HepG2 (cell line): Measurements from ENCODE around the gene TM2D3. TPM values are rescaled to one million over a fixed set of nuclear protein-coding genes. Genes with fewer than 3 reads are reported as not detected.

ENCODE experiments used
- GRHL1 ChIP-seq: sonication (generic); formaldehyde crosslinking; conservative IDR thresholded peaks from 2 replicates; pipeline ENCODE4 v1.8.0; 2022; ENCODE audit warnings: missing genetic modification reagents
- HOXA5 ChIP-seq: sonication (generic); formaldehyde crosslinking; IDR thresholded peaks from 2 replicates; pipeline ENCODE4 v1.4.0; 2020; ENCODE audit warnings: missing genetic modification reagents
- JUNB ChIP-seq: sonication (generic); formaldehyde crosslinking; IDR thresholded peaks from 2 replicates; pipeline ENCODE4 v1.8.0; 2022; ENCODE audit warnings: missing genetic modification reagents, mild to moderate bottlenecking, borderline replicate concordance
- MXI1 ChIP-seq: IDR thresholded peaks from 3 replicates; pipeline ENCODE4 v1.6.1; 2012; ENCODE audit warnings: low read depth, low read length, inconsistent platforms, borderline replicate concordance
- NFIB ChIP-seq: sonication (generic); formaldehyde crosslinking; IDR thresholded peaks from 2 replicates; pipeline ENCODE4 v1.9.0; 2021; ENCODE audit warnings: missing genetic modification reagents, mild to moderate bottlenecking, borderline replicate concordance
- NR0B2 ChIP-seq: sonication (generic); formaldehyde crosslinking; IDR thresholded peaks from 2 replicates; pipeline ENCODE4 v1.4.0; 2020; ENCODE audit warnings: mild to moderate bottlenecking, missing genetic modification reagents
- RAD21 ChIP-seq: fragments of 450-650 bp; formaldehyde crosslinking; IDR thresholded peaks from 2 replicates; pipeline ENCODE4 v1.5.0; 2020; ENCODE audit warnings: mild to moderate bottlenecking
- THAP9 ChIP-seq: sonication (generic); formaldehyde crosslinking; IDR thresholded peaks from 2 replicates; pipeline ENCODE4; 2020; ENCODE audit warnings: missing genetic modification reagents, mild to moderate bottlenecking, borderline replicate concordance
- ZNF383 ChIP-seq: sonication (generic); formaldehyde crosslinking; IDR thresholded peaks from 2 replicates; pipeline ENCODE4 v1.4.0; 2020; ENCODE audit warnings: missing genetic modification reagents, mild to moderate bottlenecking, borderline replicate concordance
- ZNF570 ChIP-seq: sonication (generic); formaldehyde crosslinking; IDR thresholded peaks from 2 replicates; pipeline ENCODE4 v1.4.0; 2020; ENCODE audit warnings: mild to moderate bottlenecking, missing genetic modification reagents, borderline replicate concordance
- ZSCAN29 ChIP-seq: sonication (generic); formaldehyde crosslinking; conservative IDR thresholded peaks from 2 replicates; pipeline ENCODE4 v1.4.0; 2020; ENCODE audit warnings: mild to moderate bottlenecking, missing genetic modification reagents
- polyA plus RNA-seq, 8 experiments: library from polyadenylated mRNA; depleted of rRNA in 3 of 8; stranded (reverse) in 7 of 8; unstranded in 1 of 8; fragments of >200 nt; fragmentation: Illumina TruSeq in 4 of 8; extraction: Trizol in 4 of 8; gene quantifications; 2 replicates each; pipeline versions ENCODE4 v1.2.1 to v1.2.3, GENCODE V29; 2011 to 2016; ENCODE audit warnings: low read depth in 4 of 8, missing spikeins in 1 of 8, mixed read lengths in 1 of 8; ENCODE audit not compliant: insufficient read depth in 1 of 8
- total RNA-seq, 5 experiments: library from RNA; depleted of rRNA; stranded (reverse); fragments of >200 nt; fragmentation: Illumina TruSeq; extraction: Trizol; gene quantifications; 2 replicates each; pipeline ENCODE4 v1.2.3, GENCODE V29; 2016; ENCODE audit warnings: low read depth in 1 of 5
- TF ChIP-seq, protein P1 (sequence below): sonication (generic); formaldehyde crosslinking; IDR thresholded peaks from 2 replicates; pipeline ENCODE4 v1.4.0; 2020; ENCODE audit warnings: missing genetic modification reagents
- TF ChIP-seq, protein P2 (sequence below): sonication (generic); formaldehyde crosslinking; IDR thresholded peaks from 2 replicates; pipeline ENCODE4 v1.9.0; 2021; ENCODE audit warnings: missing genetic modification reagents, mild to moderate bottlenecking, borderline replicate concordance
- TF ChIP-seq, protein P3 (sequence below): IDR thresholded peaks from 2 replicates; pipeline ENCODE4 v1.6.1; 2016

TM2D3 gene
- total and polyA plus RNA-seq, 2 of the 13 experiments (the other 11 are each of a cell fraction or from before 2014, with no cell fraction given): 31.1 to 72.7 TPM

DNA sequence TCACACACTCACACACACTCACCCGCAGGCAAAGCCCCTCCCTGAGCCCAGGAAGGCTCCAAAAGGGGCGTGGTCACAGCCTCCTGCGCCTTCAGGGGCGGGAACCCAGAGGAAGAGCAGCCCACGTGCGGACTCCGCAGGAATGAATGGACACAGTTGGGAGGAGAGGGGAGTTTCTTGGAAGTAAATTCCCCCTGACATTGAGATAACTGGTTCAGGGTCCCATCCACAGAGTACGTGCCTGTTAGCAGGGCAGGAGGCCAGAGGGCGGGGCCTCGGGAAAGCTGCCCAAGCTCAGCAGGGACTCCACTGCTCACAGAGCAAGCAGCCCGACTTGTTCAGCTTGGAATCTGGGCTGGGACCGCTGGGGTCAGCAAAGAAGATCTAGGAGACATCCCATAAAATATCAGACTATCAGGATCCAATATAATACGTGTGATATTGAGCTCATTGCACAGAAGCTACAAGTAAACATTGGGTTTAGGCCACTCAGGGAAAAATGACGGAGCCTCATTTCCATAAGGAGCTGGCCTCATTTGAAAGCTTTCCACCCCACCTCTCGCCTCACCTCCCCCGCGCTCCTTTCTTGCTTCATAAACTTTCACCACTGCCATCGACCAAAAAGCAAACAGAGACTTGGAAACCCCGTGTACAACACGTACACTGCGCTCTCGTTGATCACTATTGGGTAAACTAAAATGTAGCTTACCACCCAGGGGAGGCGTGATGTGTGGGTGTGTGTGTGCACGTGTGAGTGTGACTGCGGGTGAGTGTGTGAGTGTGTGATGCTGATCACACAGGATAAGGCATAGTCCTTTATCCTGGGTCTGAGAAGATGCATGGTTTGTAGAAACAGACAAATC, 36.0 kb downstream of the TM2D3 start (continued):
- TF ChIP-seq, protein P1, sequence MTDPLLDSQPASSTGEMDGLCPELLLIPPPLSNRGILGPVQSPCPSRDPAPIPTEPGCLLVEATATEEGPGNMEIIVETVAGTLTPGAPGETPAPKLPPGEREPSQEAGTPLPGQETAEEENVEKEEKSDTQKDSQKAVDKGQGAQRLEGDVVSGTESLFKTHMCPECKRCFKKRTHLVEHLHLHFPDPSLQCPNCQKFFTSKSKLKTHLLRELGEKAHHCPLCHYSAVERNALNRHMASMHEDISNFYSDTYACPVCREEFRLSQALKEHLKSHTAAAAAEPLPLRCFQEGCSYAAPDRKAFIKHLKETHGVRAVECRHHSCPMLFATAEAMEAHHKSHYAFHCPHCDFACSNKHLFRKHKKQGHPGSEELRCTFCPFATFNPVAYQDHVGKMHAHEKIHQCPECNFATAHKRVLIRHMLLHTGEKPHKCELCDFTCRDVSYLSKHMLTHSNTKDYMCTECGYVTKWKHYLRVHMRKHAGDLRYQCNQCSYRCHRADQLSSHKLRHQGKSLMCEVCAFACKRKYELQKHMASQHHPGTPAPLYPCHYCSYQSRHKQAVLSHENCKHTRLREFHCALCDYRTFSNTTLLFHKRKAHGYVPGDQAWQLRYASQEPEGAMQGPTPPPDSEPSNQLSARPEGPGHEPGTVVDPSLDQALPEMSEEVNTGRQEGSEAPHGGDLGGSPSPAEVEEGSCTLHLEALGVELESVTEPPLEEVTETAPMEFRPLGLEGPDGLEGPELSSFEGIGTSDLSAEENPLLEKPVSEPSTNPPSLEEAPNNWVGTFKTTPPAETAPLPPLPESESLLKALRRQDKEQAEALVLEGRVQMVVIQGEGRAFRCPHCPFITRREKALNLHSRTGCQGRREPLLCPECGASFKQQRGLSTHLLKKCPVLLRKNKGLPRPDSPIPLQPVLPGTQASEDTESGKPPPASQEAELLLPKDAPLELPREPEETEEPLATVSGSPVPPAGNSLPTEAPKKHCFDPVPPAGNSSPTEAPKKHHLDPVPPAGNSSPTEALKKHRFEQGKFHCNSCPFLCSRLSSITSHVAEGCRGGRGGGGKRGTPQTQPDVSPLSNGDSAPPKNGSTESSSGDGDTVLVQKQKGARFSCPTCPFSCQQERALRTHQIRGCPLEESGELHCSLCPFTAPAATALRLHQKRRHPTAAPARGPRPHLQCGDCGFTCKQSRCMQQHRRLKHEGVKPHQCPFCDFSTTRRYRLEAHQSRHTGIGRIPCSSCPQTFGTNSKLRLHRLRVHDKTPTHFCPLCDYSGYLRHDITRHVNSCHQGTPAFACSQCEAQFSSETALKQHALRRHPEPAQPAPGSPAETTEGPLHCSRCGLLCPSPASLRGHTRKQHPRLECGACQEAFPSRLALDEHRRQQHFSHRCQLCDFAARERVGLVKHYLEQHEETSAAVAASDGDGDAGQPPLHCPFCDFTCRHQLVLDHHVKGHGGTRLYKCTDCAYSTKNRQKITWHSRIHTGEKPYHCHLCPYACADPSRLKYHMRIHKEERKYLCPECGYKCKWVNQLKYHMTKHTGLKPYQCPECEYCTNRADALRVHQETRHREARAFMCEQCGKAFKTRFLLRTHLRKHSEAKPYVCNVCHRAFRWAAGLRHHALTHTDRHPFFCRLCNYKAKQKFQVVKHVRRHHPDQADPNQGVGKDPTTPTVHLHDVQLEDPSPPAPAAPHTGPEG (CRISPR knock-in tag): 0 out of 2 replicates have a peak, but pooled peaks have one; percentile 33
- TF ChIP-seq RAD21 (CRISPR knock-in tag) (no peak), NR0B2 (CRISPR knock-in tag) (peak; percentile 39; the same call in 1 of the 2 replicates), JUNB (peak; percentile 62), ZSCAN29 (CRISPR knock-in tag) (no peak), MXI1 (peak; percentile 60; the same call in 1 of the 3 replicates), ZNF570 (CRISPR knock-in tag) (no peak), ZNF383 (CRISPR knock-in tag) (no peak), HOXA5 (CRISPR knock-in tag) (0 out of 2 replicates have a peak, but pooled peaks have one; percentile 45), GRHL1 (CRISPR knock-in tag) (no peak), THAP9 (CRISPR knock-in tag) (peak; percentile 46; the same call in 1 of the 2 replicates), NFIB (peak; percentile 54; the same call in 1 of the 2 replicates)
- TF ChIP-seq, protein P2, sequence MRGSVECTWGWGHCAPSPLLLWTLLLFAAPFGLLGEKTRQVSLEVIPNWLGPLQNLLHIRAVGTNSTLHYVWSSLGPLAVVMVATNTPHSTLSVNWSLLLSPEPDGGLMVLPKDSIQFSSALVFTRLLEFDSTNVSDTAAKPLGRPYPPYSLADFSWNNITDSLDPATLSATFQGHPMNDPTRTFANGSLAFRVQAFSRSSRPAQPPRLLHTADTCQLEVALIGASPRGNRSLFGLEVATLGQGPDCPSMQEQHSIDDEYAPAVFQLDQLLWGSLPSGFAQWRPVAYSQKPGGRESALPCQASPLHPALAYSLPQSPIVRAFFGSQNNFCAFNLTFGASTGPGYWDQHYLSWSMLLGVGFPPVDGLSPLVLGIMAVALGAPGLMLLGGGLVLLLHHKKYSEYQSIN (CRISPR knock-in tag): no peak
- TF ChIP-seq, protein P3, sequence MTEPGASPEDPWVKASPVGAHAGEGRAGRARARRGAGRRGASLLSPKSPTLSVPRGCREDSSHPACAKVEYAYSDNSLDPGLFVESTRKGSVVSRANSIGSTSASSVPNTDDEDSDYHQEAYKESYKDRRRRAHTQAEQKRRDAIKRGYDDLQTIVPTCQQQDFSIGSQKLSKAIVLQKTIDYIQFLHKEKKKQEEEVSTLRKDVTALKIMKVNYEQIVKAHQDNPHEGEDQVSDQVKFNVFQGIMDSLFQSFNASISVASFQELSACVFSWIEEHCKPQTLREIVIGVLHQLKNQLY (CRISPR knock-in tag): peak; percentile 96
